HepG2 (cell line): ENCODE data around the gene SF1. TPM values are rescaled to one million over a fixed set of nuclear protein-coding genes. Genes with fewer than 3 reads are reported as not detected.

Source experiments
- DDIT3 ChIP-seq: sonication (generic); formaldehyde crosslinking; IDR thresholded peaks from 2 replicates; pipeline ENCODE4 v1.4.0; 2020; ENCODE audit warnings: mild to moderate bottlenecking, missing genetic modification reagents
- MLLT10 ChIP-seq: sonication (generic); formaldehyde crosslinking; IDR thresholded peaks from 2 replicates; pipeline ENCODE4 v1.4.0; 2020; ENCODE audit warnings: missing genetic modification reagents
- MXD1 ChIP-seq: sonication (generic); formaldehyde crosslinking; IDR thresholded peaks from 2 replicates; pipeline ENCODE4 v1.4.0; 2020; ENCODE audit warnings: mild to moderate bottlenecking, missing genetic modification reagents
- POLR2A ChIP-seq, 2 experiments: IDR thresholded peaks; 2 replicates each; pipeline ENCODE4 v1.6.1; 2011; ENCODE audit warnings: low read depth in 2 of 2, low read length in 2 of 2, mild to moderate bottlenecking in 1 of 2, moderate library complexity in 1 of 2; ENCODE audit not compliant: insufficient read depth in 1 of 2
- POLR2G ChIP-seq: fragments of 200-400 bp; formaldehyde crosslinking; IDR thresholded peaks from 2 replicates; pipeline ENCODE4 v1.6.1; 2018; ENCODE audit warnings: mild to moderate bottlenecking, low read depth, low read length, moderate library complexity
- PPARG ChIP-seq: conservative IDR thresholded peaks from 2 replicates; pipeline ENCODE4 v1.6.1; 2016; ENCODE audit warnings: missing biosample characterization, missing genetic modification reagents
- RBFOX2 ChIP-seq: fragments of 200-400 bp; formaldehyde crosslinking; IDR thresholded peaks from 2 replicates; pipeline ENCODE4 v1.6.1; 2017; ENCODE audit warnings: low read depth, mild to moderate bottlenecking, low read length
- SATB2 ChIP-seq: sonication (generic); formaldehyde crosslinking; IDR thresholded peaks from 2 replicates; pipeline ENCODE4 v1.5.0; 2020; ENCODE audit warnings: missing genetic modification reagents
- SOX13 ChIP-seq, 3 experiments: fragments of 450-650 bp in 1 of 3; sonication (generic) in 1 of 3; formaldehyde crosslinking in 1 of 3; IDR thresholded peaks in 2 of 3; conservative IDR thresholded peaks in 1 of 3; 2 replicates each; pipeline versions ENCODE4 v1.5.0 to v1.6.1; 2016 to 2020; ENCODE audit warnings: antibody characterized with exemption in 1 of 3, mild to moderate bottlenecking in 1 of 3, missing compliant biosample characterization in 1 of 3, missing genetic modification reagents in 1 of 3, moderate library complexity in 1 of 3
- SP140L ChIP-seq: sonication (generic); formaldehyde crosslinking; IDR thresholded peaks from 2 replicates; pipeline ENCODE4 v1.4.0; 2020; ENCODE audit warnings: missing genetic modification reagents, borderline replicate concordance
- YEATS2 ChIP-seq: sonication (generic); formaldehyde crosslinking; IDR thresholded peaks from 2 replicates; pipeline ENCODE4 v1.4.0; 2020; ENCODE audit warnings: missing genetic modification reagents, borderline replicate concordance
- ZBTB25 ChIP-seq: IDR thresholded peaks from 2 replicates; pipeline ENCODE4 v1.6.1; 2018; ENCODE audit warnings: missing genetic modification reagents
- ZEB1 ChIP-seq: IDR thresholded peaks from 2 replicates; pipeline ENCODE4 v1.6.1; 2012; ENCODE audit warnings: mild to moderate bottlenecking, low read depth, inconsistent platforms; ENCODE audit not compliant: insufficient replicate concordance
- ZFP91 ChIP-seq: sonication (generic); formaldehyde crosslinking; IDR thresholded peaks from 2 replicates; pipeline ENCODE4 v1.9.0; 2022; ENCODE audit warnings: missing genetic modification reagents, mild to moderate bottlenecking, borderline replicate concordance
- ZNF260 ChIP-seq: sonication (generic); formaldehyde crosslinking; IDR thresholded peaks from 2 replicates; pipeline ENCODE4 v1.4.0; 2020; ENCODE audit warnings: missing genetic modification reagents, low read depth, mild to moderate bottlenecking, borderline replicate concordance
- polyA plus RNA-seq, 8 experiments: library from polyadenylated mRNA; depleted of rRNA in 3 of 8; stranded (reverse) in 7 of 8; unstranded in 1 of 8; fragments of >200 nt; fragmentation: Illumina TruSeq in 4 of 8; extraction: Trizol in 4 of 8; gene quantifications; 2 replicates each; pipeline versions ENCODE4 v1.2.1 to v1.2.3, GENCODE V29; 2011 to 2016; ENCODE audit warnings: low read depth in 4 of 8, missing spikeins in 1 of 8, mixed read lengths in 1 of 8; ENCODE audit not compliant: insufficient read depth in 1 of 8
- total RNA-seq, 5 experiments: library from RNA; depleted of rRNA; stranded (reverse); fragments of >200 nt; fragmentation: Illumina TruSeq; extraction: Trizol; gene quantifications; 2 replicates each; pipeline ENCODE4 v1.2.3, GENCODE V29; 2016; ENCODE audit warnings: low read depth in 1 of 5
- TF ChIP-seq, protein P1 (sequence below): sonication (generic); formaldehyde crosslinking; IDR thresholded peaks from 2 replicates; pipeline ENCODE4 v1.4.0; 2020; ENCODE audit warnings: missing genetic modification reagents, borderline replicate concordance
- TF ChIP-seq, protein P2 (sequence below): sonication (generic); formaldehyde crosslinking; IDR thresholded peaks from 2 replicates; pipeline ENCODE4 v1.4.0; 2020; ENCODE audit warnings: missing genetic modification reagents

SF1 gene
- total and polyA plus RNA-seq, 2 of the 13 experiments (the other 11 are each of a cell fraction or from before 2014, with no cell fraction given) = 55.5 to 70.4 TPM

GRCh38 chr11:64762277-64762673 lies 16.1 kb downstream of the SF1 start (continued):
- TF ChIP-seq, protein P1, sequence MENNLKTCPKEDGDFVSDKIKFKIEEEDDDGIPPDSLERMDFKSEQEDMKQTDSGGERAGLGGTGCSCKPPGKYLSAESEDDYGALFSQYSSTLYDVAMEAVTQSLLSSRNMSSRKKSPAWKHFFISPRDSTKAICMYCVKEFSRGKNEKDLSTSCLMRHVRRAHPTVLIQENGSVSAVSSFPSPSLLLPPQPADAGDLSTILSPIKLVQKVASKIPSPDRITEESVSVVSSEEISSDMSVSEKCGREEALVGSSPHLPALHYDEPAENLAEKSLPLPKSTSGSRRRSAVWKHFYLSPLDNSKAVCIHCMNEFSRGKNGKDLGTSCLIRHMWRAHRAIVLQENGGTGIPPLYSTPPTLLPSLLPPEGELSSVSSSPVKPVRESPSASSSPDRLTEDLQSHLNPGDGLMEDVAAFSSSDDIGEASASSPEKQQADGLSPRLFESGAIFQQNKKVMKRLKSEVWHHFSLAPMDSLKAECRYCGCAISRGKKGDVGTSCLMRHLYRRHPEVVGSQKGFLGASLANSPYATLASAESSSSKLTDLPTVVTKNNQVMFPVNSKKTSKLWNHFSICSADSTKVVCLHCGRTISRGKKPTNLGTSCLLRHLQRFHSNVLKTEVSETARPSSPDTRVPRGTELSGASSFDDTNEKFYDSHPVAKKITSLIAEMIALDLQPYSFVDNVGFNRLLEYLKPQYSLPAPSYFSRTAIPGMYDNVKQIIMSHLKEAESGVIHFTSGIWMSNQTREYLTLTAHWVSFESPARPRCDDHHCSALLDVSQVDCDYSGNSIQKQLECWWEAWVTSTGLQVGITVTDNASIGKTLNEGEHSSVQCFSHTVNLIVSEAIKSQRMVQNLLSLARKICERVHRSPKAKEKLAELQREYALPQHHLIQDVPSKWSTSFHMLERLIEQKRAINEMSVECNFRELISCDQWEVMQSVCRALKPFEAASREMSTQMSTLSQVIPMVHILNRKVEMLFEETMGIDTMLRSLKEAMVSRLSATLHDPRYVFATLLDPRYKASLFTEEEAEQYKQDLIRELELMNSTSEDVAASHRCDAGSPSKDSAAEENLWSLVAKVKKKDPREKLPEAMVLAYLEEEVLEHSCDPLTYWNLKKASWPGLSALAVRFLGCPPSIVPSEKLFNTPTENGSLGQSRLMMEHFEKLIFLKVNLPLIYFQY = no peak
- TF ChIP-seq ZBTB25 (CRISPR knock-in tag) (no peak), POLR2A (IDR thresholded peaks at IDR 0.05; ENCODE audit: insufficient read depth in 1 of 2, low read depth in 2 of 2, low read length in 2 of 2) (peak in 1 of 2 experiments; percentile 52; a peak in 1 of 4 replicates), RBFOX2 (0 out of 2 replicates have a peak, but pooled peaks have one; percentile 0), ZNF260 (CRISPR knock-in tag) (no peak), ZFP91 (CRISPR knock-in tag) (0 out of 2 replicates have a peak, but pooled peaks have one; percentile 34), SOX13 (IDR thresholded peaks at IDR 0.05) (no peak), SOX13 (CRISPR knock-in tag; conservative IDR thresholded peaks at IDR 0.05 in 1 of 2, IDR thresholded peaks at IDR 0.05 in 1 of 2) (no peak), POLR2G (peak; percentile 61), DDIT3 (CRISPR knock-in tag) (no peak), YEATS2 (CRISPR knock-in tag) (no peak), SATB2 (CRISPR knock-in tag) (no peak), ZEB1 (no peak), MXD1 (CRISPR knock-in tag) (no peak), PPARG (no peak), SP140L (CRISPR knock-in tag) (no peak), MLLT10 (CRISPR knock-in tag) (no peak)
- TF ChIP-seq, protein P2, sequence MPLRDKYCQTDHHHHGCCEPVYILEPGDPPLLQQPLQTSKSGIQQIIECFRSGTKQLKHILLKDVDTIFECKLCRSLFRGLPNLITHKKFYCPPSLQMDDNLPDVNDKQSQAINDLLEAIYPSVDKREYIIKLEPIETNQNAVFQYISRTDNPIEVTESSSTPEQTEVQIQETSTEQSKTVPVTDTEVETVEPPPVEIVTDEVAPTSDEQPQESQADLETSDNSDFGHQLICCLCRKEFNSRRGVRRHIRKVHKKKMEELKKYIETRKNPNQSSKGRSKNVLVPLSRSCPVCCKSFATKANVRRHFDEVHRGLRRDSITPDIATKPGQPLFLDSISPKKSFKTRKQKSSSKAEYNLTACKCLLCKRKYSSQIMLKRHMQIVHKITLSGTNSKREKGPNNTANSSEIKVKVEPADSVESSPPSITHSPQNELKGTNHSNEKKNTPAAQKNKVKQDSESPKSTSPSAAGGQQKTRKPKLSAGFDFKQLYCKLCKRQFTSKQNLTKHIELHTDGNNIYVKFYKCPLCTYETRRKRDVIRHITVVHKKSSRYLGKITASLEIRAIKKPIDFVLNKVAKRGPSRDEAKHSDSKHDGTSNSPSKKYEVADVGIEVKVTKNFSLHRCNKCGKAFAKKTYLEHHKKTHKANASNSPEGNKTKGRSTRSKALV (CRISPR knock-in tag) = no peak
